ENCODE results near the gene CIRBP. TPM values are rescaled to one million over a fixed set of nuclear protein-coding genes. Genes with fewer than 3 reads are reported as not detected.

CIRBP gene
- total RNA-seq, 1 experiment from 2014 or later, result 331 TPM

GRCh38 chr19:1225440-1226226 lies 43.5 kb upstream of the CIRBP start:
- H3K4me3 ChIP-seq (ENCODE audit: low read depth, low read length), result no peak overlapping the region
- no peak for TF ChIP-seq CTCF (IDR thresholded peaks at IDR 0.05; ENCODE audit: insufficient read depth in 1 of 2, low read depth in 1 of 2, low read length in 1 of 2, severe bottlenecking in 1 of 2, unreplicated experiment in 1 of 2)
- intact Hi-C loops (cut with micrococcal nuclease; ENCODE audit: unreplicated experiment), result no loop called here
- H3K4me3 Mint-ChIP-seq (ENCODE audit: unreplicated experiment), result no peak overlapping the region
- no peaks in the 10 kb centered on the region for H3K4me1 ChIP-seq
- H3K27me3 Mint-ChIP-seq (ENCODE audit: insufficient read depth, unreplicated experiment), result no peaks in the 10 kb centered on the region
- H3K4me1 Mint-ChIP-seq (ENCODE audit: low read depth, unreplicated experiment), result no peaks in the 10 kb centered on the region
- DNase-seq, result no peak
- ChIA-PET CTCF (interaction anchor here (1.0 kb wide), 1 partner anchor 19 kb away, joined by 4 read pairs; no protein-coding TSS in a partner anchor), POLR2A (no interaction called here)
- no TSS peak for BruUV-seq (replicated peaks)
- H3K9me3 ChIP-seq, result no peaks in the 10 kb centered on the region
- no peaks in the 10 kb centered on the region for H3K9me3 Mint-ChIP-seq (ENCODE audit: unreplicated experiment)
- no peak overlapping the region for H3K27ac Mint-ChIP-seq (ENCODE audit: unreplicated experiment)
- no peaks in the 10 kb centered on the region for H3K27me3 ChIP-seq (replicated peaks; ENCODE audit: control insufficient read depth, insufficient read depth, low read length)
- peaks cover 15% of the 10 kb centered on the region for H3K36me3 Mint-ChIP-seq (ENCODE audit: insufficient read depth, unreplicated experiment)
- H3K36me3 ChIP-seq (ENCODE audit: control insufficient read depth, insufficient read depth, low read length), result peaks cover 2% of the 10 kb centered on the region

- CTCF ChIA-PET, result no interaction called here
- H3K9me3 ChIP-seq, result no peaks in the 10 kb centered on the region
- H3K4me3 Mint-ChIP-seq (ENCODE audit: unreplicated experiment), result no peak overlapping the region
- DNase-seq, result no peak
- POLR2A ChIA-PET, result no interaction called here
- no peak overlapping the region for H3K4me3 ChIP-seq (ENCODE audit: low read depth, low read length)
- no peak for TF ChIP-seq CTCF (IDR thresholded peaks at IDR 0.05; ENCODE audit: insufficient read depth in 1 of 2, low read depth in 1 of 2, low read length in 1 of 2, severe bottlenecking in 1 of 2, unreplicated experiment in 1 of 2)
- no TSS peak for BruUV-seq (replicated peaks)
- H3K27me3 ChIP-seq (replicated peaks; ENCODE audit: control insufficient read depth, insufficient read depth, low read length), result no peaks in the 10 kb centered on the region
- H3K4me1 Mint-ChIP-seq (ENCODE audit: low read depth, unreplicated experiment), result no peaks in the 10 kb centered on the region
- peaks cover 2% of the 10 kb centered on the region for H3K36me3 ChIP-seq (ENCODE audit: control insufficient read depth, insufficient read depth, low read length)
- no peaks in the 10 kb centered on the region for H3K4me1 ChIP-seq
- H3K27ac Mint-ChIP-seq (ENCODE audit: unreplicated experiment), result no peak overlapping the region
- H3K36me3 Mint-ChIP-seq (ENCODE audit: insufficient read depth, unreplicated experiment), result peaks cover 18% of the 10 kb centered on the region
- no peaks in the 10 kb centered on the region for H3K9me3 Mint-ChIP-seq (ENCODE audit: unreplicated experiment)
- intact Hi-C loops (cut with micrococcal nuclease; ENCODE audit: unreplicated experiment), result no loop called here
- H3K27me3 Mint-ChIP-seq (ENCODE audit: insufficient read depth, unreplicated experiment), result no peaks in the 10 kb centered on the region
Measured at GRCh38 chr19:1226227-1226518, 43.0 kb upstream of the CIRBP start.

- H3K27ac Mint-ChIP-seq (ENCODE audit: unreplicated experiment), result no peak overlapping the region
- no peaks in the 10 kb centered on the region for H3K9me3 ChIP-seq
- no peaks in the 10 kb centered on the region for H3K9me3 Mint-ChIP-seq (ENCODE audit: unreplicated experiment)
- TF ChIP-seq CTCF (IDR thresholded peaks at IDR 0.05; ENCODE audit: insufficient read depth in 1 of 2, low read depth in 1 of 2, low read length in 1 of 2, severe bottlenecking in 1 of 2, unreplicated experiment in 1 of 2), result no peak
- DNase-seq, result no peak
- H3K4me3 Mint-ChIP-seq (ENCODE audit: unreplicated experiment), result no peak overlapping the region
- ChIA-PET POLR2A (interaction anchor here (0.6 kb wide), 1 partner anchor 20 kb away, joined by 3 read pairs; no protein-coding TSS in a partner anchor), CTCF (no interaction called here)
- peaks cover 2% of the 10 kb centered on the region for H3K36me3 ChIP-seq (ENCODE audit: control insufficient read depth, insufficient read depth, low read length)
- H3K27me3 ChIP-seq (replicated peaks; ENCODE audit: control insufficient read depth, insufficient read depth, low read length), result no peaks in the 10 kb centered on the region
- H3K4me1 Mint-ChIP-seq (ENCODE audit: low read depth, unreplicated experiment), result no peaks in the 10 kb centered on the region
- no peaks in the 10 kb centered on the region for H3K4me1 ChIP-seq
- BruUV-seq (replicated peaks), result no TSS peak
- no peaks in the 10 kb centered on the region for H3K27me3 Mint-ChIP-seq (ENCODE audit: insufficient read depth, unreplicated experiment)
- intact Hi-C loops (cut with micrococcal nuclease; ENCODE audit: unreplicated experiment), result no loop called here
- H3K4me3 ChIP-seq (ENCODE audit: low read depth, low read length), result no peak overlapping the region
- peaks cover 23% of the 10 kb centered on the region for H3K36me3 Mint-ChIP-seq (ENCODE audit: insufficient read depth, unreplicated experiment)
Measured at GRCh38 chr19:1226522-1227303, 42.4 kb upstream of the CIRBP start.
